SJCRH30 (cell line): ENCODE data around the gene VPS13D. TPM values are rescaled to one million over a fixed set of nuclear protein-coding genes. Genes with fewer than 3 reads are reported as not detected.
"Not testable (repeated sequence)": the region's sequence is repeated elsewhere in the genome, so short reads cannot be mapped to it uniquely, and the experiment has no call there.

Source experiments
- DNase-seq, 2 experiments: peaks; one replicate each; pipeline ENCODE4 v3.0.0-alpha.2; 2015 to 2020
- H3K27ac ChIP-seq: fragments of 250-450 bp; sonication (Bioruptor Pico); 2 replicates; pipeline ENCODE4 v1.5.1; 2020; ENCODE audit warnings: mild to moderate bottlenecking, moderate library complexity
- H3K27me3 ChIP-seq: fragments of 250-450 bp; sonication (Bioruptor Pico); 2 replicates; pipeline ENCODE4 v1.5.1; 2020; ENCODE audit warnings: mild to moderate bottlenecking, moderate library complexity
- H3K36me3 ChIP-seq: fragments of 250-450 bp; sonication (Bioruptor Pico); 2 replicates; pipeline ENCODE4 v1.5.1; 2020; ENCODE audit warnings: mild to moderate bottlenecking, moderate library complexity
- H3K4me1 ChIP-seq: fragments of 250-450 bp; sonication (Bioruptor Pico); 2 replicates; pipeline ENCODE4 v1.5.1; 2020; ENCODE audit warnings: mild to moderate bottlenecking, moderate library complexity
- H3K4me3 ChIP-seq: fragments of 250-450 bp; sonication (Bioruptor Pico); 2 replicates; pipeline ENCODE4 v1.5.1; 2020; ENCODE audit warnings: mild to moderate bottlenecking, moderate library complexity
- H3K9me3 ChIP-seq: fragments of 250-450 bp; sonication (Bioruptor Pico); replicated peaks from 2 replicates; pipeline ENCODE4 v1.5.1; 2020; ENCODE audit warnings: mild to moderate bottlenecking, moderate library complexity
- total RNA-seq: library from RNA; depleted of rRNA; stranded (reverse); fragments of >200 nt; shearing (Covaris generic); gene quantifications from 2 replicates; pipeline ENCODE4 v1.2.3, GENCODE V29; 2014

Gene VPS13D
- total RNA-seq, 1 experiment from 2014 or later: 33.1 TPM

- Histone ChIP-seq H3K27ac (no peak overlapping the region), H3K4me1 (peaks cover 39% of the 10 kb centered on the region)
Measured at GRCh38 chr1:12451560-12451900, 221.7 kb downstream of the VPS13D start.

GRCh38 chr1:12452262-12452661 is 222.4 kb downstream of the VPS13D start:
- Histone ChIP-seq H3K27ac (no peak overlapping the region), H3K4me3 (no peak overlapping the region), H3K4me1 (peaks cover 46% of the 10 kb centered on the region), H3K36me3 (peaks cover 11% of the 10 kb centered on the region), H3K27me3 (no peaks in the 10 kb centered on the region), H3K9me3 (0 out of 2 replicates have a peak, but pooled peaks cover 3% of the 10 kb centered on the region)
- no peak for DNase-seq

More at GRCh38 chr1:12451560-12451900, 221.7 kb downstream of the VPS13D start:
- 0 out of 2 replicates have a peak, but pooled peaks cover 5% of the 10 kb centered on the region for H3K36me3 ChIP-seq
- H3K27me3 ChIP-seq: no peaks in the 10 kb centered on the region
- no peaks in the 10 kb centered on the region for H3K9me3 ChIP-seq
- no peak overlapping the region for H3K4me3 ChIP-seq
- DNase-seq: no peak

DNA sequence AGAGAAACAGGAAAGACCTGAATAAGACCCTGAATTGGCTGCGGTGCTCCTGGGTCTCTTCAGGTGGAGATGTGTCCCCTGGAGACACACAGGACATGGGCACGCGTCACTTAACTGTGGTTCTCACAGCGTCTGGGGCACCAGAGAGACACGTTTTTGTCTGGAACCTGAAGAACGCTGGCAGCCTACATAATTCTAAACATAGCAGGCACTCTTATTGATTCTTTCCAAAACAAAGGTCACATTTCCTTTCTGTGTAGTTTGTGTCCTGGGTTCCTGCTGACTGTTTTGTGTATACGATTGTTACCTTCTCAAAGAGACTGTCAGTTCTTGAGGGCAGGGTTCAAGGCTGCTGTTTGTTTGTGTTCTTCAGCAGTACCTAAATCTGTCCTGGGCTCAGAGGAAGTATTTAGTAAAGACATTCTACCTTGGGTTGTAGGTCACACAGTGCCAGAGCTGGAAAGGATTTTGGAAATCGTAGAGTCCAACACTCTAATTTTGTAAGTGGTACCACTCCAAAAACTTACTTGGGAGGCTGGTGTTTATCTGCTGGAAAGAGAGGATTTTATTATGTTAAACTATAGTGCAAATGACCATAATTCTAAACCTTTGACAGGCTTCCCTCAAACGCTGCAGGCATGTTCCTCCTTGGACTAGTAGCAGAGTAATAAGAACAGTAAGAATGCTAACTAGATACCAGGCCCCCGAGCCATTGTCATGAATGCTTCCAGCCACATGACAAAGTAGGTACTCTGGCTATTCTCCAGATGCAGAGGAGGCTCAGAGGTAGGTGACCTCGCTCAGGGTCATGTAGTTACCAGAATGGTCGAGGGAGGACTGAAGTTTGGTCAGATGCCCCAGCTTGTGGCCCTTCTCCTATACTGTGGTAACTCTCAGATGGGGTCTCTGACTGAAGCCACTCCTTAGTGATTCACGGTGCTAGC is 223.8 kb downstream of the VPS13D start:
- no peaks in the 10 kb centered on the region for H3K27me3 ChIP-seq
- H3K4me1 ChIP-seq: peaks cover 40% of the 10 kb centered on the region
- H3K36me3 ChIP-seq: peaks cover 12% of the 10 kb centered on the region
- H3K4me3 ChIP-seq: no peak overlapping the region
- no peak for DNase-seq
- no peak overlapping the region for H3K27ac ChIP-seq
- H3K9me3 ChIP-seq: 0 out of 2 replicates have a peak, but pooled peaks cover 3% of the 10 kb centered on the region

DNA sequence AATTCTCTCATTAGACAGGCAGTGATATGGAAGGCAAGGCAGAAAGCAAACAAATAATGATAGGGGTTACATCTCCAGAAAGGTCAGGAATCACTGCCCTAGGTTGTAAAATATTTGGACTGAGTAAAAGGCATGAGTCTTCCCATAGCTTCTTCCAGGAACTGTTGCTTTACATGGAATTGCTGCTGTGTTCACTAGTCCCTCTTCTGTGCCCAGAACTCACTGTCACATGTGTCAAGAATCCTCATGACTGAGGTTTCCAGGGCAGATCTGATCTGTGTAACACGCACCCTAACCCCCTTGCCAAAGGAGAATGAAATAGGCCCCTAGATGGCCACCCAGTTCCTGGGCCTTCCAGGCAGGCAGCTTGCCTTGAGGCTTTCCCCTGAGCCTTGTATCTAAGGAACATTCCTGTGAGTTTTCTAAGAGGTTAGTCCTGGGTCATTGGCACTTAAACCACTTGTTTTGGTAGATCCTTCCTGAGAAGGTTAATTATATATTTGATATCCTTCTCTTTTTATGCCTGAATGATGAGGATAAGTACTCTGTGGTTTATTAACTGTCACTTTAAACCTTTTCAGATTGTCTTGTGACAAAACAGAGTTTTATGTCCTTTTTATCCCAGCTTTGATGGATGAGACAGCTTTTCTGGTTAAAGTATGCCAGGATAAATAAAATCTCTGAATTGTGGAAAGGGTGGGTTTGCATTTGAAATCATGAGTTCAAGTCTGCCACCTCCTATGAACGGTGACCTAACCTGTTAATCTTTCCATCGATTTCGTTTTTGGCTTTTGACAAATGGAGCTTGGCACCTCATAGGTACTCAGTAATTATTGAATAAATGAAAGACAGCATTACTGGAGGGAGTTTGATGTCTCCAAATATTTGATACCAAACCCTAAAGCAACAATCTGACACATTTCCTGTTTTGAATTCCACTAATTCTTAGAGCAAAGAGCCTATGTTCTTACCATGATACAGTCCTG is 224.9 kb downstream of the VPS13D start:
- no peak overlapping the region for H3K27ac ChIP-seq
- no peak for DNase-seq
- peaks cover 14% of the 10 kb centered on the region for H3K36me3 ChIP-seq
- 0 out of 2 replicates have a peak, but pooled peaks cover 3% of the 10 kb centered on the region for H3K9me3 ChIP-seq
- no peaks in the 10 kb centered on the region for H3K27me3 ChIP-seq
- H3K4me1 ChIP-seq: peaks cover 30% of the 10 kb centered on the region
- no peak overlapping the region for H3K4me3 ChIP-seq

DNA sequence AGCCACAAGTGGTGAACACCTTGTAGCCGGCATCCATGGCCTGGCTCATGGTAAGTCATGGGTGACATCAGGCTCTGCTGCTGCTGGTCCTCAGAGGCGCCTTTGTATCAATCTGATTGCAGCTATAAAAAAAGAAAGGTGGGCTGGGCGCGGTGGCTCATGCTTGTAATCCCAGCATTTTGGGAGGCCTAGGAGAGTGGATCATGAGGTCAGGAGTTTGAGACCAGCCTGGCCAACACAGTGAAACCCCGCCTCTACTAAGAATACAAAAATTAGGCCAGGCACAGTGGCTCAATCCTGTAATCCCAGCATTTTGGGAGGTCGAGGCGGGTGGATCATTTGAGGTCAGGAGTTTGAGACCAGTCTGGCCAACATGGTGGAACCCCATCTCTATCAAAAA is 226.3 kb downstream of the VPS13D start:
- H3K4me3 ChIP-seq, DNase-seq, H3K9me3 ChIP-seq, H3K27ac ChIP-seq, H3K27me3 ChIP-seq: not testable (repeated sequence)
- Histone ChIP-seq H3K36me3 (peaks cover 16% of the 10 kb centered on the region), H3K4me1 (peaks cover 16% of the 10 kb centered on the region)

DNA sequence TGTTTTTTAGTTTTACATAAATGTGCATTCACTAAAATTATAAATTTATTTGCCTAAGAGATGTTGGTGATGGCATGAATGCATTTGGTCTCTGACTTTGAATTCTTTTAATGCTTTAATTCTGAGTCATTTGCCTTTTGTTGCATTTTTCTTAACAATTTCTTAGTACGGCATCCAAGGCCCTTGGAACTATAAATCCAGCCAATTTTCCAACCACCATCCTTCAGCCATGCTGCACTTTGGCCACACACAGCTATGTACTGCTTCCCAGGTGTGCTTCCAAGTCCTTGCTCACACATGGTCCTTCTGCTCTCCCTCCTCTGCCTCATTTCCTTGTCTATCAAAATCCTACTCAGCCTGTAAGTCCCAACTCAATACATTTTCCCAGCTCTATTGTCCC is 227.1 kb downstream of the VPS13D start:
- H3K27me3 ChIP-seq: no peaks in the 10 kb centered on the region
- peaks cover 12% of the 10 kb centered on the region; the same call in 1 of the 2 replicates for H3K4me1 ChIP-seq
- DNase-seq: no peak
- 0 out of 2 replicates have a peak, but pooled peaks cover 3% of the 10 kb centered on the region for H3K9me3 ChIP-seq
- no peak overlapping the region for H3K4me3 ChIP-seq
- H3K27ac ChIP-seq: no peak overlapping the region
- peaks cover 15% of the 10 kb centered on the region for H3K36me3 ChIP-seq

- 0 out of 2 replicates have a peak, but pooled peaks cover 3% of the 10 kb centered on the region for H3K9me3 ChIP-seq
- no peak overlapping the region for H3K4me3 ChIP-seq
- DNase-seq: no peak
- H3K27me3 ChIP-seq: no peaks in the 10 kb centered on the region
- peaks cover 16% of the 10 kb centered on the region for H3K36me3 ChIP-seq
- H3K27ac ChIP-seq: no peak overlapping the region
- H3K4me1 ChIP-seq: peaks cover 12% of the 10 kb centered on the region; the same call in 1 of the 2 replicates
Measured at GRCh38 chr1:12457771-12458170, 227.9 kb downstream of the VPS13D start.

- no peak overlapping the region for H3K4me3 ChIP-seq
- DNase-seq: no peak
Measured at GRCh38 chr1:12458571-12458970, 228.7 kb downstream of the VPS13D start.

DNA sequence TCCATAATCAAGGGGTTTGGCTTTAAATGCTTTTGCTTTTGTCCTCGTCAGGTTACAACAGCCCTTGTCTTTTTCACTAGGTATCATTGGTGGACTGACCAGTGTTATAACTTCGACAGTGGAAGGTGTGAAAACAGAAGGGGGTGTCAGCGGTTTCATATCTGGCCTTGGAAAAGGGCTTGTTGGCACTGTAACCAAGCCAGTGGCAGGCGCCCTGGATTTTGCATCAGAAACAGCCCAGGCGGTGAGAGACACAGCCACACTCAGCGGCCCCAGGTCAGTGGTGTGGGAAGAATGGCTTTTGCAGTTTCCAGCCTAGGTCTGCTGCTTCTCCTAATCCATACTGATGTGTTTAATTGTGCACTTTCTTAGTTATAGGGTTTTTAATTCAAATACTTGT is 230.3 kb downstream of the VPS13D start:
- H3K27me3 ChIP-seq: no peaks in the 10 kb centered on the region
- no peak for DNase-seq
- peaks cover 16% of the 10 kb centered on the region for H3K36me3 ChIP-seq
- H3K27ac ChIP-seq: no peak overlapping the region
- peaks cover 21% of the 10 kb centered on the region for H3K4me1 ChIP-seq
- H3K9me3 ChIP-seq: 0 out of 2 replicates have a peak, but pooled peaks cover 3% of the 10 kb centered on the region
- no peak overlapping the region for H3K4me3 ChIP-seq

More at GRCh38 chr1:12458571-12458970, 228.7 kb downstream of the VPS13D start:
- H3K36me3 ChIP-seq: peaks cover 16% of the 10 kb centered on the region
- H3K9me3 ChIP-seq: 0 out of 2 replicates have a peak, but pooled peaks cover 3% of the 10 kb centered on the region
- no peak overlapping the region for H3K27ac ChIP-seq
- H3K27me3 ChIP-seq: no peaks in the 10 kb centered on the region
- peaks cover 12% of the 10 kb centered on the region; the same call in 1 of the 2 replicates for H3K4me1 ChIP-seq

DNA sequence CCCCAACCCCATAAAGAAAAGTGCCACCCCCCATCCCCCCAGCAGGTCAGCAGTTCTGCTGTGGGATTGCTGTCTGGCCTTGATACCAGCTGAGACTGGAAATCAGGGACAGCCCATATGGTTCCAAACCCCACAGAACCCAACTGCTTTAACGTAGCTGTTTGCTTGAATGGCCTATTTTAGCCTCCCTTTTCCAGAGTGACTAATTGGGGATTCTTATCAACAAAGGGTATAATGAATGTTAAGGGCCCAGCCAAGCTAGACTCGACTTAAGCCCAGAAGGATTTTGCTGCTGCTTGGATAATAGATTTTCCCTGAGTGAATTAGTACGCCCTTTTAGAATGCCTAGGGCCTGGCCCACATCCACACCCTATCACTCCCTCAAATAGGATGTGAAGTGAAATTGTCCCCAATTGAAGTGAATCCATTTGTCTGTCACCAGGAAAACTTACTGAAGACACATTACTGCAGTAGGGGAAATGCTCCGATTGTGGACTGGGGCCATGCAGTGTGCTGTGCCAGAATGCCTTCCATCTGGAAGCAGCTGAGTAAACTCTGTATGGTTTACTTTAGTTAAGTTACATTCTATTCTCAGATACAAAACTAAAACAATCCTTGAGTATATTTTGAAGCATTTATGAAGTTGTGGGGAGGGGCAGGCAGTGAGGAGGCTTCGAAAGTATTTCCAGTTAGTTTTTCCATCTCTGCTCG is 231.2 kb downstream of the VPS13D start:
- H3K4me1 ChIP-seq: peaks cover 21% of the 10 kb centered on the region

GRCh38 chr1:12461754-12462153 is 231.9 kb downstream of the VPS13D start:
- Histone ChIP-seq H3K9me3 (0 out of 2 replicates have a peak, but pooled peaks cover 2% of the 10 kb centered on the region), H3K4me3 (no peak overlapping the region), H3K36me3 (peaks cover 18% of the 10 kb centered on the region), H3K27me3 (no peaks in the 10 kb centered on the region), H3K27ac (no peak overlapping the region), H3K4me1 (peaks cover 19% of the 10 kb centered on the region)
- DNase-seq: no peak

More for the DNA sequence above, 231.2 kb downstream of the VPS13D start:
- Histone ChIP-seq H3K36me3 (peaks cover 16% of the 10 kb centered on the region), H3K27ac (no peak overlapping the region), H3K27me3 (no peaks in the 10 kb centered on the region), H3K4me3 (no peak overlapping the region), H3K9me3 (0 out of 2 replicates have a peak, but pooled peaks cover 3% of the 10 kb centered on the region)
- DNase-seq: no peak

GRCh38 chr1:12462586-12462985 is 232.8 kb downstream of the VPS13D start:
- no peaks in the 10 kb centered on the region for H3K9me3 ChIP-seq
- no peak overlapping the region for H3K27ac ChIP-seq
- peaks cover 13% of the 10 kb centered on the region for H3K36me3 ChIP-seq
- peaks cover 14% of the 10 kb centered on the region for H3K4me1 ChIP-seq
- no peak overlapping the region for H3K4me3 ChIP-seq
- DNase-seq: no peak
- no peaks in the 10 kb centered on the region for H3K27me3 ChIP-seq

- Histone ChIP-seq H3K4me1 (peaks cover 20% of the 10 kb centered on the region), H3K27ac (no peak overlapping the region), H3K4me3 (no peak overlapping the region), H3K36me3 (peaks cover 10% of the 10 kb centered on the region), H3K9me3 (no peaks in the 10 kb centered on the region), H3K27me3 (no peaks in the 10 kb centered on the region)
- DNase-seq: no peak
Measured at GRCh38 chr1:12464045-12464461, 234.2 kb downstream of the VPS13D start.

DNA sequence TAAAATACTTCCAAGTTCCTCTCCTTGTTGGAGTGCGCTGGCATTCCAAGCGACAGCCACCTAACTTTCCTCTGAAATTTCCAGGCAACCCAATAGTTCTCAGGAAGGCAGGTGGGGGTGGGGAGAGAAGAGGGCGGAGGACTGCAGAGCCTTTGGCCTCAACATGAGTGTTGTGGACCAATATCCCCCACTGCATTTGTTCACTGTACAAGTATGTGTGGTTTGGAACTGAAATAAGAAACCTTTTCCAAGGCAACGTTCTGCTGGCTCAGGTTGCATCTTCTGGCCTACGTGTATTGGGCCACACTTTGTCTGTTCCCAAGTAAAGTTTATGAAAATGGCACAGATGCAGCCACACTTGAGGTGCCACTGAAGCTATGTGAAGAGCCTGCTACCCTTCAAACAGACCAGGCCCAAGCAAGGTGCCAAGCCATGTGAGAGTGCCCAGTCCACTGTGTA is 234.8 kb downstream of the VPS13D start:
- Histone ChIP-seq H3K27me3 (no peaks in the 10 kb centered on the region), H3K4me3 (no peak overlapping the region), H3K36me3 (peaks cover 10% of the 10 kb centered on the region), H3K4me1 (peaks cover 24% of the 10 kb centered on the region), H3K27ac (no peak overlapping the region), H3K9me3 (no peaks in the 10 kb centered on the region)
- peak; percentile 53 to 69 for DNase-seq
